Gastrocnemius medialis (tissue), 4 donors: Measurements from ENCODE around the gene CBFA2T2. TPM values are rescaled to one million over a fixed set of nuclear protein-coding genes. Genes with fewer than 3 reads are reported as not detected.

Experiments used
- ATAC-seq, 2 donors: fragments of 150-250 bp; one replicate each; pipeline ENCODE4 v1.9.1; 2016
- DNase-seq, 2 donors: peaks; one replicate each; pipeline ENCODE4 v3.0.0-alpha.2; 2019
- H3K27ac ChIP-seq, 4 donors: fragments of 200-600 bp; sonication (generic); 1 replicate in 1 of 4; 2 replicates in 3 of 4; pipeline ENCODE4 v1.5.1; 2016 to 2018; ENCODE audit warnings: mild to moderate bottlenecking in 2 of 4, moderate library complexity in 1 of 4
- H3K27me3 ChIP-seq, 3 donors: fragments of 200-600 bp; sonication (generic) in 2 of 3; 1 replicate in 1 of 3; 2 replicates in 2 of 3; pipeline versions ENCODE4 v1.5.1 to v1.6.0; 2016 to 2019; ENCODE audit warnings: mild to moderate bottlenecking in 1 of 3, moderate library complexity in 1 of 3
- H3K36me3 ChIP-seq, 2 donors: fragments of 200-600 bp; sonication (generic) in 1 of 2; one replicate each; pipeline ENCODE4 v1.5.1; 2017 to 2018
- H3K4me1 ChIP-seq, 2 donors: fragments of 200-600 bp; sonication (generic) in 1 of 2; one replicate each; pipeline ENCODE4 v1.5.1; 2016 to 2017; ENCODE audit warnings: mild to moderate bottlenecking in 2 of 2
- H3K4me3 ChIP-seq, 4 donors: fragments of 200-600 bp; sonication (generic) in 3 of 4; 1 replicate in 1 of 4; 2 replicates in 3 of 4; pipeline ENCODE4 v1.5.1; 2016 to 2019; ENCODE audit warnings: mild to moderate bottlenecking in 2 of 4
- H3K9me3 ChIP-seq, 3 donors: fragments of 200-600 bp; sonication (generic) in 2 of 3; 1 replicate in 1 of 3; 2 replicates in 2 of 3; pipeline ENCODE4 v1.5.1; 2016 to 2019
- POLR2A ChIP-seq, 2 donors: fragments of 450-650 bp; IDR thresholded peaks; one replicate each; pipeline ENCODE4 v1.6.1; 2017; ENCODE audit warnings: antibody characterized with exemption in 2 of 2, mild to moderate bottlenecking in 2 of 2, moderate library complexity in 2 of 2
- in situ Hi-C, 4 donors: fragments of 200-750 bp; cut with MboI; loops; one replicate each; pipeline versions ENCODE4 v1.15.0 to v1.8.0; 2017; ENCODE audit warnings: low sequenced_read_pairs in 4 of 4
- intact Hi-C: fragments of 100-400 bp; cut with DNase I; formaldehyde crosslinking; loops from one replicate; pipeline ENCODE4 v1.15.1; 2023; ENCODE audit warnings: low total_unique reads
- total RNA-seq, 4 donors: library from RNA; depleted of rRNA; stranded (reverse); fragments of >200 nt; gene quantifications; one replicate each; pipeline versions ENCODE4 v1.1.0 to v1.2.3, GENCODE V29; 2016
- TF ChIP-seq, protein P1 (sequence below), 5 experiments: fragments of 450-650 bp in 3 of 5; fragments of 200-600 bp in 2 of 5; sonication (generic) in 2 of 5; IDR thresholded peaks in 4 of 5; conservative IDR thresholded peaks in 1 of 5; 1 replicate in 4 of 5; 2 replicates in 1 of 5; pipeline ENCODE4 v1.5.1; 2016 to 2019; ENCODE audit warnings: antibody characterized with exemption in 5 of 5, mild to moderate bottlenecking in 3 of 5, moderate library complexity in 3 of 5

Gene CBFA2T2
- total RNA-seq, 4 donors from 2014 or later, result 6.9 to 8.9 (median 7.9) TPM

DNA sequence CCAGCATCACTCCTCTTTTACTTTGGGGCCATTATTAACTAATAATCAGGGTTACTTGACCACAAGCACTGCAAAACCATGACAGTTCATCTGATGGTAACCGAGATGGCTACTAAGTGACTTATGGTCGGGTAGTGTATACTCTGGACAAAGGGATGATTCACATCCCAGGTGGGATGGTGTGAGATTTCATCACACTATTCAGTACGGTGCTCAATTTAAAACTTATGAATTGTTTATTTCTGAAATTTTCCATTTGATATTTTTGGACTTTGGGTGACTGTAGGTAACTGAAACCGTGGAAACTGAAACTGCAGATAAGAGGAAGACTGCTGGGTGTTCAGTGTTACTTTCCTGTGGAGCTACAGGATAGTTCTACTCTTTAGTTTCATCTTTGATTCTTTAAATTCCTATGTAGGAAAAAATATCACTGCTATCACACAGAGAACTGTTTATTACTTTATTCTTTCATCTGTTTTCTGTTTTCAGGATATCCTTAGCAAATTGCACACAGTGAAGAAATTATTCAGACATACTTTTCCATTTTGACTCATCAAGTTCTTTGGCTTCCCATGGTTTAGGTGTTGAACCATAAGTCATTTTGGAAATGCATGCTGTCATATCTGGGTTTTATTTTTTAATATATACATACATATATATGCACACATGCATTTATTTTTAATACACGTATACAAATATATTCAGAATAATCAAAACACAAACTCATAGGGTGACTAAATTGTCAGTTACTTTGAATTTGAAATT lies 113.1 kb downstream of the CBFA2T2 start:
- intact Hi-C loops (no loop called here), in situ Hi-C loops (no loop called here)
- H3K27ac ChIP-seq, result no peak overlapping the region
- H3K4me3 ChIP-seq, result no peak overlapping the region
- H3K36me3 ChIP-seq, result peaks cover 2 to 9% of the 10 kb centered on the region in 2 donors
- ATAC-seq, result no peak
- DNase-seq, result no peak
- H3K27me3 ChIP-seq, result no peaks in the 10 kb centered on the region
- H3K9me3 ChIP-seq, result no peaks in the 10 kb centered on the region
- TF ChIP-seq, protein P1, sequence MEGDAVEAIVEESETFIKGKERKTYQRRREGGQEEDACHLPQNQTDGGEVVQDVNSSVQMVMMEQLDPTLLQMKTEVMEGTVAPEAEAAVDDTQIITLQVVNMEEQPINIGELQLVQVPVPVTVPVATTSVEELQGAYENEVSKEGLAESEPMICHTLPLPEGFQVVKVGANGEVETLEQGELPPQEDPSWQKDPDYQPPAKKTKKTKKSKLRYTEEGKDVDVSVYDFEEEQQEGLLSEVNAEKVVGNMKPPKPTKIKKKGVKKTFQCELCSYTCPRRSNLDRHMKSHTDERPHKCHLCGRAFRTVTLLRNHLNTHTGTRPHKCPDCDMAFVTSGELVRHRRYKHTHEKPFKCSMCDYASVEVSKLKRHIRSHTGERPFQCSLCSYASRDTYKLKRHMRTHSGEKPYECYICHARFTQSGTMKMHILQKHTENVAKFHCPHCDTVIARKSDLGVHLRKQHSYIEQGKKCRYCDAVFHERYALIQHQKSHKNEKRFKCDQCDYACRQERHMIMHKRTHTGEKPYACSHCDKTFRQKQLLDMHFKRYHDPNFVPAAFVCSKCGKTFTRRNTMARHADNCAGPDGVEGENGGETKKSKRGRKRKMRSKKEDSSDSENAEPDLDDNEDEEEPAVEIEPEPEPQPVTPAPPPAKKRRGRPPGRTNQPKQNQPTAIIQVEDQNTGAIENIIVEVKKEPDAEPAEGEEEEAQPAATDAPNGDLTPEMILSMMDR (IDR thresholded peaks at IDR 0.05 in 4 of 5, conservative IDR thresholded peaks at IDR 0.05 in 1 of 5), result no peak
- no peak for TF ChIP-seq POLR2A (IDR thresholded peaks at IDR 0.05)
- H3K4me1 ChIP-seq, result peaks cover 0 to 6% of the 10 kb centered on the region in 2 donors

DNA sequence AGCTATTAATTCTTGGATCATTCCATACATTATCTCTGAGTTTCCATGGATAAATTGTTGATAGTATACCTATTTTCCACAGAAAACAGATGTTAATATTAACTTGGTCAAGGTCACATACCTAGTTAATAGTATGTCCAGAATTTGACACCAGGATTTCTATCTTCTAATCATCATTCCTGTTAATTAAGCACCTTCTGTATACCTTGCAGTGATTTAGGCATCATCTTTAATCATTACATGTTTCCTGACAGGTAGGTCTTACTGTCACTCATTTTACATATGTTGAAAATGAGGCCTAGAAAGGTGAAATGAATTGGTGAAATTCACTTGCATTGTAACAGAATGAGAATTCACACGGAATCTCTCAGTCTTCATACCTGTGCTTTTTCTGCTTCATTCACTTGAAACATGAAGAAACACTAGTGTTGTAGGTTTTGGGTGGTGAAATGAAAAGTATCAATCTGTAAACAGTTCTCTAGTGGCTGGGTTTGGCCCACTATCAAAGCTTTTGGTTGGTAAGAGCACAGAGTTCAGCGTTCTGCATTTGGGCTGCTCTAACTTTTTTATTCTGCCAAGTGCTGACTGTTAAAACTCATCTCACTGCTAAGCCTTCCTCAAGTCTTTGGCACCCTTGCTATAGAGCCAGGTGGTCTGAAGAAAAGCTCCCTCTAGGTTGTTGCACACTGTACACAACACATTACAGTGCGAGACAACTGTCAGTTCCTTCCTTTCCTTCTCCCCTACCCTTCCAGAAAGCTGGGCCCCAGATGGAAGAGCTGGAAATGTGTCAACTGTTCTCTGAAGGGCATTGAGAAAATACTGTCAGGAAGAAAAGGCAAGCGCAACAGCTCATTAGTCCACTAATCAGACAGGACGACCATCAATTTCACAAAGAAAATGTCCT lies 114.4 kb downstream of the CBFA2T2 start:
- Histone ChIP-seq H3K27me3 (no peaks in the 10 kb centered on the region), H3K4me3 (no peak overlapping the region), H3K27ac (no peak overlapping the region), H3K36me3 (peaks cover 2 to 19% of the 10 kb centered on the region in 2 donors), H3K4me1 (peaks cover 0 to 6% of the 10 kb centered on the region in 2 donors), H3K9me3 (no peaks in the 10 kb centered on the region)
- in situ Hi-C loops (no loop called here), intact Hi-C loops (no loop called here)
- DNase-seq, result no peak
- ATAC-seq, result no peak
- TF ChIP-seq POLR2A (IDR thresholded peaks at IDR 0.05), result no peak
- TF ChIP-seq, protein P1 (IDR thresholded peaks at IDR 0.05 in 4 of 5, conservative IDR thresholded peaks at IDR 0.05 in 1 of 5), result no peak

DNA sequence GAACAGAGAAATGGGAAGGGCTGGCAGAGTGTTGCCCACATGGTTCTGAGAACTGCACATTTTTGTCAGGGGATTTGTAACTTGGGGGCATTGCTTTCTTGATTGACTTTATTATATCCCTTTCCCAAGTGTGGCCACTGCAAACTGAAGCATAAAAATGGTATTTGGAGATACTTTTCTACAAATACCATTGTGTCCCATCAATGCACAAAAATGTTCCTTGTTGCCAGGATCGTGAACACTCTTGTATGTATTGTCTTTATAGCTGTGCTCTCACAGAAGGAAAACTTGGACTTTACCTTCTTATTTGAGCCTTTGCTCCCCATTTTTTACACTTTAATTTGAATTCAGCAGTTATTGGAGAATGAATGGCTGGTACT lies 115.1 kb downstream of the CBFA2T2 start:
- intact Hi-C loops (no loop called here), in situ Hi-C loops (no loop called here)
- Histone ChIP-seq H3K27me3 (no peaks in the 10 kb centered on the region), H3K9me3 (no peaks in the 10 kb centered on the region), H3K36me3 (peaks cover 2 to 19% of the 10 kb centered on the region in 2 donors), H3K4me1 (peaks cover 0 to 6% of the 10 kb centered on the region in 2 donors), H3K4me3 (no peak overlapping the region), H3K27ac (no peak overlapping the region)
- no peak for ATAC-seq
- no peak for DNase-seq
- TF ChIP-seq, protein P1 (IDR thresholded peaks at IDR 0.05 in 4 of 5, conservative IDR thresholded peaks at IDR 0.05 in 1 of 5), result no peak
- TF ChIP-seq POLR2A (IDR thresholded peaks at IDR 0.05), result no peak

DNA sequence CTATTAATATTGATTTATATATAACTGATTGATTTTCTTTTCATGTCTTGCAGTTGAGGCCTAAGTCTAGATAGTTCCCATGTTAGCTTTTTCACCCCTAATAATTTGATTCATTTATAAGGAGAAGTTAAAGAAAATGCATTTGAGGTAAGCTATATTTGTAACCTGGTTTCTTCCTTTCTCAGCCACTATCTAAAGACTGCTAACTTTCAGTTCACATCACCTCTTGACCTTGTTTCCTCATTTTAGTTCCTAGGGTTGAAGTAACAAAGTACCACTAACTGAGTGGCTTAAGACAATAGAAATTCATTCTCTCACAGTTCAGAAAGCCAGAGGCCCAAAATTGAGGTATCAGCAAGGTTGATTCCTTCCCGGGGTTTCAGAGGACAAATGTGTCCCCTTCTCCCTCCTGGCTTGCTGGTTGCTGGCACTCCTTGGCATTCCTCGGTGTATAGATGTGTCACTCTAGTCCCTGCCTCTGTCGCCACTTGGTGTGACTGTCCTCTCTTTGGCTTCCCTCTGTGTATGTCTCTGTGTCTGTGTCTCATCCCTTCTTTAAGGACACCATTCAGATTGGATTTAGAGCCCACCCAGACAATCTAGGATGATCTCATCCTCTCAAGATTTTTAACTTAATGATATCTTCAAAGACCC lies 116.3 kb downstream of the CBFA2T2 start:
- no peaks in the 10 kb centered on the region for H3K9me3 ChIP-seq
- no peaks in the 10 kb centered on the region for H3K27me3 ChIP-seq
- peaks cover 0 to 6% of the 10 kb centered on the region in 2 donors for H3K4me1 ChIP-seq
- no peak overlapping the region for H3K27ac ChIP-seq
- in situ Hi-C loops, result no loop called here
- DNase-seq (no peak), ATAC-seq (peak; percentile 39)
- peaks cover 2 to 29% of the 10 kb centered on the region in 2 donors for H3K36me3 ChIP-seq
- TF ChIP-seq POLR2A (IDR thresholded peaks at IDR 0.05), result no peak
- TF ChIP-seq, protein P1 (IDR thresholded peaks at IDR 0.05 in 4 of 5, conservative IDR thresholded peaks at IDR 0.05 in 1 of 5), result no peak
- no peak overlapping the region for H3K4me3 ChIP-seq
- intact Hi-C loops, result no loop called here
